GM21515 (cell line): ENCODE measurements around the gene NFU1.

Experiments used
- ATAC-seq: cut with Tn5 transposase; IDR thresholded peaks from one replicate; pipeline ENCODE4 v1.9.1; 2021; ENCODE audit not compliant: unreplicated experiment

NFU1 gene

DNA sequence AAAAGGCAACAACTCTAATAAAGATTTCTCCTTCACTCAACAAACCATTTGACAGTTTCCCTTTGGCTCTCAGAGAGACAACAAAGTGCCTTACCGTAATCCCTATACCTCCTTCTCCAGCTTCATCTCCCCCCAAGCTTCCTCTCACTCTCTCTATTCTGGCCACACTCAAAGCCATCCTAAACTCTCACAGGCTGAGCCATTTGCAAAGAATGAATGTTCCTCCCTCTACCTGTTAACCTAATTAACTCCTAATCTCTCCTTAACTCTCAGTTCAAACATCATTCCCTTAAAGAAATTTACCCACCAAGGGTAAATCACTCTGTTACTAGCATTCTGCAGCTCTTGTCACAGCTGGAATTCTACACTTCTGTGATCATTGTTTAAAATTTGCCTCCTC lies 88.5 kb downstream of the NFU1 start:
- no peak for ATAC-seq
